Upper lobe of left lung (tissue), 4 donors: ENCODE measurements around the gene RNF44.
A peak's percentile ranks its signal among the peaks of the same experiment; 100 is the strongest.

Source experiments
- CTCF ChIP-seq, 6 experiments: fragments of 450-650 bp in 4 of 6; fragments of 200-600 bp in 2 of 6; sonication (generic) in 2 of 6; IDR thresholded peaks; one replicate each; pipeline ENCODE4 v1.5.1; 2016 to 2019; ENCODE audit warnings: antibody characterized with exemption in 6 of 6
- EP300 ChIP-seq, 4 donors: sonication (generic); formaldehyde crosslinking; IDR thresholded peaks; one replicate each; pipeline ENCODE4 v1.5.1; 2017; ENCODE audit warnings: antibody characterized with exemption in 4 of 4, control low read depth in 2 of 4
- POLR2A ChIP-seq, 4 donors: fragments of 450-650 bp; IDR thresholded peaks; one replicate each; pipeline ENCODE4 v1.5.1; 2016 to 2017; ENCODE audit warnings: antibody characterized with exemption in 4 of 4, mild to moderate bottlenecking in 2 of 4
- POLR2AphosphoS5 ChIP-seq, 2 donors: sonication (generic); formaldehyde crosslinking; IDR thresholded peaks; one replicate each; pipeline ENCODE4 v1.5.1; 2017; ENCODE audit warnings: antibody characterized with exemption in 2 of 2

- TF ChIP-seq CTCF (IDR thresholded peaks at IDR 0.05) (peak in 5 of 6 experiments; percentile 34 to 59 (median 49)), POLR2A (IDR thresholded peaks at IDR 0.05) (no peak), EP300 (IDR thresholded peaks at IDR 0.05) (no peak), POLR2AphosphoS5 (IDR thresholded peaks at IDR 0.05) (no peak)
These were observed 5.6 kb upstream of the RNF44 start for GRCh38 chr5:176542596-176543427.
